ENCODE results near the gene RAP1GAP.
"Not testable (repeated sequence)": the region's sequence is repeated elsewhere in the genome, so short reads cannot be mapped to it uniquely, and the experiment has no call there.

The RAP1GAP gene

DNA sequence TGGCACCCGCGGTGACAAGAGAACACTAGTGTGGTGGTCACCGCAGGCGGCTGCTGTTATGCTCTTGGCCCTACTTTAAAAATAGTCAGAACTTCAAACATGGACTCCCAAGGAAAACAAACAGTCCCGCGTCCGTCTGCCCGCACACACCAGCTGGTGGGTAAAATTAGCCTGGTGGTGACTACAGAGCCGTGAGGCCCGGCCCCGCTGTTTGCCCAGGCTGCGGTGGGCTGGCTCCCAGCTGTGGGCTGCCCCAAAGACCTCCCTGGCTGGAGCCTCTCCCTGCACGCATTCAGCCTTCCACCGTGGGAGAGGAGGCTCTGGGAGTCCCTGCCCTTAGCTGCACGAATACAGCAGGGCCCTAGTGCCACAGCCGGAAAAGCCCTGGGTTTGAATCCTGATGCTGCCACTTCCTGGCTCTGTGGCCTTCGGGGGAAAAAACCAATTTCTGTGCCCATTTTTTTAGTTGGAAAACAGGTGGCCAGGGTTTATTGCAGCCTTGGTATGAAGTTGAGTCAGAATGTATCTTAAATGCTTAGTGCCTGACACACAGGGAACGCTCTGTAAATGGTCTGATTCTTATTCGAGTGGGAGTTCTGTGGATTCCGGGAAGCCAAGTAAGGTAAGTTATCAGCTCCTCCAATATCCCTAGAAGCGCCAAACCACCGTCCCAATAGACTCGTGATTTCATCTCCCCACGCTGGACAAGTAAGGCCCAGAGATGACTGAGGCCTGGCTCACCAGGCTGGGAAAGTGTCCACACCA lies 101.7 kb downstream of the RAP1GAP start:
- DNase-seq = no peak

DNA sequence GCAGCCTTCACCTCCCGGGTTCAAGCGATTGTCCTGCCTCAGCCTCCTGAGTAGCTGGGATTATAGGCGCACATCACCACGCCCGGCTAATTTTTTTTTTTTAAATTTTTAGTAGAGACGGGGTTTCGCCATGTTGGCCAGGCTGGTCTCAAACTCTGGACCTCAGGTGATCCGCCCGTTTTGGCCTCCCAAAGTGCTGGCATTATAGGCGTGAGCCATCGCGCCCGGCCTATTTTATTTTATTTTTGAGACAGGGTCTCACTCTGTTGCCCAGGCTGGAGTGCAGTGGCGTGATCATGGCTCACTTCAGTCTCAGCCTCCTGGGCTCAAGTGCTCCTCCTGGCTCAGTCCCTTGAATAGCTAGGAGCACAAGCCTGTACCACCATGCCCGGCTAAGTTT lies 102.8 kb downstream of the RAP1GAP start:
- not testable (repeated sequence) for DNase-seq

DNA sequence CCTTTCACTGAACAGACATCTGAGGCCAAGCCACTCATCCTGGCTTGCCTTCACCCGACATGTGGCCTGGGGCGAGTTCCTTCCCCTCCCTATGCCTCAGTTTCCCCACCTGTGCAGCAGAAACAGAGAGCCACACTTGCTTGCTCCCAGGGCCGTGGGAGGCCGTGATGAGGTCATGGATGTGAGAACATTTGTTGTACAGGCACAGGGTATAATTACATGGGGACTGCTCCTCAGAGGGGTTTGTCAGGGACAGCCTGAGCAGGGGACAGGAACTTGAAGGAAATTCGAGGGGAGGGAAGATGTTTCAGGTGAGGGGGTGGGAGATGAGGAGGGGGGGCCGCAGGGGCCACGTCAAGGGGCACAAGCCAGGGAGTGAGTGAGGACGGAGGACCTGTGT lies 103.9 kb downstream of the RAP1GAP start:
- DNase-seq = no peak

DNA sequence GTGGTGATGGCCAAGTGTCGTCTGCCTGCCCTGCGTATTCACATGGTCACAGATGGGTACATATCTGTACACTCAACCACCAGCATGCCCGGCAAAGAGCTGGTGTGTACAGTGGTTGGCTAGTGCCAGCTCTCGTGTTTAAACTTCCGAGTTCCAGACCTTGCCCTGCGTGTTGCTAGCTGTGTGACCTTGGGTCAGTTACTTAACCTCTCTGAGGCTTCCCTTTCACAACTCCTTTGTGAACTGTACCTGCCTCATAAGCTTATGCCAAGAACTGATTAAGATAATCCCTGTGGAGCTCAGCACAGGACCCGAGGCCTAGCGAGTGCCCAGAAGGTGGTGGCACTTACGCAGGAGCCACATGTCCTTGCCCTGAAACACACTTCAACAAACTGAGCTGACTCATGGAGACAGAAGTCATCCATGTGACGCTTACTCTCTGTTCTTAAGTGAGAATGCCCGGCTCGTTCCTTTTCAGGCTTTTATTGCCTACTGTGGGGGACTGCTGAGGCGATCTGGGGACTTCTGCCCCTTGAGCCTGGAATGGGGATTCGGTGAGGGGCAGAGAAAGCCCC lies 104.5 kb downstream of the RAP1GAP start:
- DNase-seq = no peak

DNA sequence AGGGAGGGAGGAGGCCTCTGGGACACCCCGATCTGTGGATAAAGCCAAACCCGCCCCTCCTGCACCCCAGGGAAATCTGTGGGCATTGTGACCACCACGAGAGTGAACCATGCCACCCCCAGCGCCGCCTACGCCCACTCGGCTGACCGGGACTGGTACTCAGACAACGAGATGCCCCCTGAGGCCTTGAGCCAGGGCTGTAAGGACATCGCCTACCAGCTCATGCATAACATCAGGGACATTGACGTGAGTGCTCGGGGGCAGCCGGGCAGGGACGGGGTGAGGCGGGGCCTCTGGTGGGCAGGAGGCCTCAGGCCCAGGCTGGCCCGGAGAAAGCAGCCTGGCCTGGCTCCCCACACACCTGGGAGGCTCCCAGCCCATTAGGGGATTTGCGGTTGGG lies 105.2 kb downstream of the RAP1GAP start:
- DNase-seq = no peak

DNA sequence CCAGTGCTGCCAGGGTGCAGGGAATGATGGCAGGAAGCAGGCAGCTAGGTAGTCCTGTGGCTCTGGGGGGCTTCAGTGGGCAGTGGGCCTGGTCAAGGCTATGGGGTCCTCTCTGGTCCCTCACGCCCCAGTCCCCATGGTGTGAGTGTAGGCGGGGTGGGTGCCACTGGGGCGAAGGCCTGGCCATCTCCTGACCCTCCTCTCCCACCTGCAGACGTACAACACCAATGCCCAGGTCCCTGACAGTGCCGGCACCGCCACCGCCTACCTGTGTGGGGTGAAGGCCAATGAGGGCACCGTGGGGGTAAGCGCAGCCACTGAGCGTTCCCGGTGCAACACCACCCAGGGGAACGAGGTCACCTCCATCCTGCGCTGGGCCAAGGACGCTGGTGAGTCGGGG lies 106.3 kb downstream of the RAP1GAP start:
- DNase-seq = no peak

DNA sequence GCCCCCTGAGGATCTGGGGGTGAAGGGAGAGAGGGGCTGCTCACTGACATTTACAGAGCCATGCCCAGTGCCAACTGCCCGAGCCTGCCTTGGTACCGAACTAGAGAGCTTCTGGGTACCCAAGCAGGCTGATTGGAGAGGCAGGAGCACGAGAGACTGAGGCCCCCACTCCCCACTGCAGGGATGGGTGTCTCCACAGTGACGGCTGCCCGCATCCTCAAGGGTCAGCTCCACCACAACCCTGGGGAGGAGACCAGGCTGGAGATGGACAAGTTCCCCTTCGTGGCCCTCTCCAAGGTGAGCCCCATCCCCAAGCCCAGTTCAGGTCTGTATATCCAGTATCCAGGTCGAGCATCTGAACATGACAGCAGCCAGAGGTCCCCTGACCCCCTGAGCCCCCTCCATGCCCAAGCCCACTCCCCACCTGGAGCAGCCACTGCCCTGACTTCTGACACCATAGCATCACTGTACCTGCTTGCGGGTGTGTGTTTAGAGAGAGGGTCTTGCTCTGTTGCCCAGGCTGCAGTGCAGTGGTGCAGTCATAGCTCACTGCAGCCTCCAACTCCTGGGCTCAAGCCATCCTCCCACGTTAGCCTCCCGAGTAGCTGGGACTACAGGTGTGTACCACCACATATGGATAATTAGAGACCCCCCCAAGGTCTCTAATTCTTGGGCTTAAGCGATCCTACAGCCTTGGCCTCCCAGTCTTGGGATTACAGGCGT lies 108.1 kb downstream of the RAP1GAP start:
- DNase-seq = no peak

DNA sequence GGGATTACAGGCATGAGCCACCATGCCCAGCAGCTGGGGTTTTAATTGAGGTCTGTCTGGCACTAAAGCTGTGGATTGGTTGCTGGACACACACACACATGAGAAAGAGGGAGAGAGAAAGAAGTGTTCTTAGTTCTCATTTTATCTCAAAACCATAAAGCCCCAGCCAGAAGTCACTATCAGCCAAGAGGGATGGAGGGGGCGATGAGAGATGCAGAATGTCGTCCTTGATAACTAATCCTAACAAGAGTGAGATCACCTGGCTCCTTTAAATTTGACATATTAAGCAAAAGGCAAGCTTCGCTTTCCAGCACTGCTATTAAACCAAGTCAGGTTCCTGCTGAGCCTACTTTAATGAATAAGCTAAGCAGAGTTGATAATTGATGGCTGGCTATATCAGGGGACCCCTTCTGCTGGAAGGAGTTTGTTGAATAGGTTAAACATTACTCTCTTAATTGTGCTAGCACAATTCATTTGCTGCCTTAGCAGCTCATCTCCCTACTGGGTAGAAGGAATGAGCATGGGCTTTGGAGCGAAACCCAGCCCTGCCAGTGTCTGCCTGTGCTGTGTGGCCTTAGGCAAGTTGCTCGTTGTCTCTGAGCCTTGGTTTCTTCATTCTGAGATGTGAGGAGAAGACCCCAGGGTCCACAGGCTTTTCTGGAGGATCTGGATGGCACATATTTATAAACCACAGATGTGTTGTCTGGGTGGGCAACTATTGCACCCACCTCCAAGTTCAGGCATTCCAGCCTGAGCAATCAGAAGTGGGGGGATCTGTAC lies 109.2 kb downstream of the RAP1GAP start:
- no peak for DNase-seq

DNA sequence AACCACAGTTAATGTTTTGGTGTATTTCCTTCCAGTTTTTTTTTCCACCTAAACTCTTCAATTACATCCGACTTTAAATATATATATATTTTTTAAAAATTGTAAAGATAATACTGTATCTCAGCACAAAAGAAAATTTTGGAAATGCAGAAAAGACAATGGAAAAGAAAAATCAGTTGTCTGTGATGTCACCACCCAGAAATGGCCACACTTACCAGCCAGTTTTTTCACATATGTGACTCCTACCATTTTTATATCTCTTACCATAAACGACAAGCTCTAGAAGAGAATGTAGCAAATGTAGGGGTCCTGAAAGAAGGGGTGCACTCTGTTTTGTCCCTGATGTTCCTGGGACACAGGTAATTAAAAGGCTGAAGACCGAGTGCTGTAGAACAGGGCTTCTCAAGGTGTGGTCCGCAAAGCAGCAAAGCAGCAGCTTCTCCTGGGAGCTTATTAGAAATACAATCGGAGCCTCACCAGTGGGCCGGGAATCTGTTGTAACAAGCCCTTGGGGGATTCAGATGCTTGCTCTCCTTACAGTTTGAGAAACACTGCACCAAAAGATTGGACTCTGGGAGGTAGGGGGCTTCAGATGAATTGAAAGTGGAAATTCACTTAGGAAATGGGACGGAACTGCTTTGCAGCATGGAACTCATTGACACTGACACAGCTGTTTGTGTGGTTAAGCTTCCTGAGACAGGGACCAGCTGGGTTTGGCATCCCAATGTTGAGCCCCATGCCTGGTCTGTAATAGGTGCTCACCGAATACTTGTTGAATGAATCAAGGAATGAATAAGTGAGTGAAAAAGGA lies 115.8 kb downstream of the RAP1GAP start:
- no peak for DNase-seq

DNA sequence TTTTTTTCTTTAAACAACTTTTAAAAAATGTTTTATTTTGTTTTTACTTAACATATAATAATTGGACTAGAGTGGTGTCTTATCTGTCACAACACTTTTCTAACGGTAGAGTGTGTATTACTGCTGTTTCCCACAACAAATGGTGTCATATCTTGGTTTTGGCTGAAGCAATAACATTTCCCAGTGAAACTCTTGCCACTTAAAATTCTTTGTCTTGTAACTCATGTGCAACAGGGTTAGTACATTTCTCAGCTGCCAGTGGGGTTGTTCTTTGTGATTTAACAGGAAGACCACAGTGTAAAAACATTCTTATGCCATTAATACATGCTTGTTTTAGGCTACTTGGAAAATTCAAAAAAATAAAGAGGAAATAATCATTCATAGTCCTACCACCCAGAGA lies 116.4 kb downstream of the RAP1GAP start:
- DNase-seq = no peak

DNA sequence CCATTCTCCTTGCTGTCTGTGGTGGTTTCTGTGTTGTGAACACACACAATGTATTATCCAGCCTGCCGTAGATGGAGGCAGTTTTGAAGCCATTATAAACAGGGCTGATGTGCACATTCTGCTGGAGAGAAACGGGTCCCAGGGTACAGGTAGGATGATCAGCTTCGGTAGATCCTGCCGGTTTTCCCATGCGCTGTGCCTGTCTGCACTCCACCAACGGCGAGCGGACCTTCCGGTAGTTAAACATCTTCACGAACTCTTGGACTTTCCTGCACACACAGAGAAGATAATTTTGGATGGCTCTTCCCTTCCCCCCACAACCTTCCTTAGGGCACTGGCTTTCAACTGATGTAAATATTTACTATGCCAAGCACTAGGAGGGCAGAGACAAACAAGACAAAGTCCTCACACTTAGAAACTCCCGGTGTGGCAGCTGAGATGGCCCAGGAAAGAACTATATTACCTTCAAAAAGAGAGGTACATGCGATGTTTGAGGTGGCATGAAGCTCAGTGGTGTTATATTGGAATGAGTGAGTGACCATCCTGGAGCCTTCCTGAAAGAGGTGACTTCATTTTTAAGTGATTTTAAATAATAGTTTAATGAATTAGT lies 118.2 kb downstream of the RAP1GAP start:
- DNase-seq = no peak

DNA sequence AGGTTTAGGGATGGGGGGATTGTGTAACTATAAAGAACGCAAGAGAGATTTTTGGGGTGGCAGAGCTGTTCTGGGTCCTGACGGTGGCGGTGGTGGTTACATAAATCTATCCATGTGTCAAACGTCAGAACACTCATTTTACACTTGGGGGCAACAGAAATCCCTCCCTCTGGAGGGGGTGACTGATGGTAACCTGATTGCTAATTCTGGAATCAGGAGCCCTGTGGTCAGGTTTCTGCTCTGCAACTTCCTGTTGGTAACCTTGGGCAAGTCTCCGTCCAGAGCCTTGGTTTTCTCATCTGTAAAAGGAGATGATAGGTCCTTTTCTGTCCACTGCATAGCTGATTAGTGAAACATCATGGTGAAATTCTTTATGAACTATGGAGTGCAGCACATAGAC lies 119.1 kb downstream of the RAP1GAP start:
- DNase-seq = no peak

DNA sequence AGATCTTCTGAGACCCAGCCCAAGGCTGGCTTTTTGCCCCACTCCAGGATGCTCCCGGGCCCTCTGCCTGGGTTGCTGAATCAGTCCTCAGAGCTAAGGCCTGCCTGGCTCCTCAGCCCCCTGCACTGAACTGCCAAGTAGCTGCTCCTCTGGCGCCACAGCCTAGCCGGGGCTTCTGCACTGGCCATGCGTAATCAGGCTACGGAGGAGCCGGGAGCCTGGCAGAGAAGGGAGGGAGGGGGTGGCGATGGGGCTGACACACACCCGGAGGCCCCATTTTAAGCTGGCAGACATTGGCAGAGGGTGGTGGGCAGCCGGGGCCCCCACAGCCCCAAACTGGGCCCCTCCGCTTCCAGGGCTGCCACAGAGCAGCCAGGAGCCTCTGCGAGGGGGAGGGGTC lies 121.3 kb downstream of the RAP1GAP start:
- no peak for DNase-seq
